H9 (cell line): ENCODE measurements around the gene SPHK1. TPM values are rescaled to one million over a fixed set of nuclear protein-coding genes. Genes with fewer than 3 reads are reported as not detected.

Source experiments
- DNase-seq: peaks from one replicate; pipeline ENCODE4 v3.0.0-alpha.2; 2017
- H2AFZ ChIP-seq: one replicate; pipeline ENCODE4 v1.6.1; 2013; ENCODE audit warnings: mild to moderate bottlenecking, low read length, control low read depth, moderate library complexity
- H2AK5ac ChIP-seq: 2 replicates; pipeline ENCODE4 v1.6.1; 2013; ENCODE audit warnings: low read length, control low read depth, mixed read lengths; ENCODE audit not compliant: insufficient read length
- H2BK120ac ChIP-seq: one replicate; pipeline ENCODE4 v1.6.1; 2013; ENCODE audit warnings: low read depth, mild to moderate bottlenecking, low read length, control low read depth, inconsistent platforms; ENCODE audit not compliant: poor library complexity, severe bottlenecking
- H2BK12ac ChIP-seq: 2 replicates; pipeline ENCODE4 v1.6.1; 2013; ENCODE audit warnings: low read length, control low read depth, mixed read lengths, low read depth; ENCODE audit not compliant: insufficient read length
- H2BK15ac ChIP-seq: 2 replicates; pipeline ENCODE4 v1.6.1; 2013; ENCODE audit warnings: low read depth, low read length, control low read depth
- H2BK20ac ChIP-seq: one replicate; pipeline ENCODE4 v1.6.1; 2013; ENCODE audit warnings: low read depth, mild to moderate bottlenecking, low read length, control low read depth, inconsistent platforms; ENCODE audit not compliant: poor library complexity, severe bottlenecking
- H2BK5ac ChIP-seq: 2 replicates; pipeline ENCODE4 v1.6.1; 2013; ENCODE audit warnings: low read length, control low read depth, mixed read lengths; ENCODE audit not compliant: insufficient read length
- H3K14ac ChIP-seq: 2 replicates; pipeline ENCODE4 v1.6.1; 2013; ENCODE audit warnings: low read length, control low read depth; ENCODE audit not compliant: insufficient read depth
- H3K18ac ChIP-seq: 2 replicates; pipeline ENCODE4 v1.6.1; 2013; ENCODE audit warnings: low read depth, mild to moderate bottlenecking, mixed read lengths, low read length, control low read depth; ENCODE audit not compliant: insufficient read length
- H3K23ac ChIP-seq: 2 replicates; pipeline ENCODE4 v1.6.1; 2013; ENCODE audit warnings: low read length, control low read depth, mixed read lengths, low read depth; ENCODE audit not compliant: insufficient read length
- H3K23me2 ChIP-seq: 2 replicates; pipeline ENCODE4 v1.6.1; 2013; ENCODE audit warnings: low read depth, mild to moderate bottlenecking, mixed read lengths, low read length, control low read depth; ENCODE audit not compliant: insufficient read length, poor library complexity, severe bottlenecking
- H3K27ac ChIP-seq: 2 replicates; pipeline ENCODE4 v1.5.1; 2013; ENCODE audit warnings: low read length, control low read depth, mixed read lengths, low read depth; ENCODE audit not compliant: insufficient read length
- H3K27me3 ChIP-seq: 2 replicates; pipeline ENCODE4 v1.6.1; 2013; ENCODE audit warnings: low read length, control low read depth, inconsistent platforms; ENCODE audit not compliant: insufficient read depth
- H3K4ac ChIP-seq: 2 replicates; pipeline ENCODE4 v1.6.1; 2013; ENCODE audit warnings: low read depth, mild to moderate bottlenecking, control low read depth, inconsistent platforms, low read length, moderate library complexity
- H3K4me1 ChIP-seq: 2 replicates; pipeline ENCODE4 v1.6.1; 2013; ENCODE audit warnings: low read length, control low read depth, inconsistent platforms; ENCODE audit not compliant: insufficient read depth
- H3K4me2 ChIP-seq: 2 replicates; pipeline ENCODE4 v1.6.1; 2013; ENCODE audit warnings: low read length, control low read depth, mixed read lengths; ENCODE audit not compliant: insufficient read length, insufficient read depth
- H3K56ac ChIP-seq: 2 replicates; pipeline ENCODE4 v1.6.1; 2013; ENCODE audit warnings: low read depth, mild to moderate bottlenecking, mixed read lengths, low read length, control low read depth; ENCODE audit not compliant: insufficient read length
- H3K79me1 ChIP-seq: 2 replicates; pipeline ENCODE4 v1.6.1; 2013; ENCODE audit warnings: low read depth, mild to moderate bottlenecking, moderate library complexity, low read length, control low read depth, inconsistent platforms; ENCODE audit not compliant: insufficient read depth, poor library complexity, severe bottlenecking
- H3K79me2 ChIP-seq: 2 replicates; pipeline ENCODE4 v1.6.1; 2013; ENCODE audit warnings: low read length, control low read depth, inconsistent platforms; ENCODE audit not compliant: insufficient read depth
- H3K9ac ChIP-seq: 2 replicates; pipeline ENCODE4 v1.6.1; 2013; ENCODE audit warnings: low read length, control low read depth, mixed read lengths; ENCODE audit not compliant: insufficient read length; ENCODE audit errors: extremely low read depth
- H3K9me3 ChIP-seq: one replicate; pipeline ENCODE4 v1.6.1; 2013; ENCODE audit warnings: low read depth, low read length, inconsistent platforms; ENCODE audit not compliant: control insufficient read depth
- H3T11ph ChIP-seq: one replicate; pipeline ENCODE4 v1.6.1; 2013; ENCODE audit warnings: mild to moderate bottlenecking, low read length, control low read depth, inconsistent platforms
- H4K20me1 ChIP-seq: one replicate; pipeline ENCODE4 v1.6.1; 2013; ENCODE audit not compliant: control insufficient read depth, insufficient read length, insufficient read depth
- H4K5ac ChIP-seq: 2 replicates; pipeline ENCODE4 v1.6.1; 2013; ENCODE audit warnings: low read depth, mild to moderate bottlenecking, mixed read lengths, low read length, control low read depth; ENCODE audit not compliant: insufficient read length
- H4K8ac ChIP-seq: replicated peaks from 2 replicates; pipeline ENCODE4 v1.6.1; 2013; ENCODE audit warnings: low read length, control low read depth, mixed read lengths, low read depth; ENCODE audit not compliant: insufficient read length
- H4K91ac ChIP-seq: 2 replicates; pipeline ENCODE4 v1.6.1; 2013; ENCODE audit warnings: low read depth, mild to moderate bottlenecking, moderate library complexity, mixed read lengths, low read length, control low read depth; ENCODE audit not compliant: insufficient read length
- H3K27ac Mint-ChIP-seq, 3 experiments: 2 replicates in 2 of 3; 3 replicates in 1 of 3; pipeline ENCODE4 v1.8.0; 2020 to 2021; ENCODE audit warnings: mixed read lengths in 3 of 3, mild to moderate bottlenecking in 1 of 3, moderate library complexity in 1 of 3
- H3K27me3 Mint-ChIP-seq: 2 replicates; pipeline ENCODE4 v1.8.0; 2021; ENCODE audit warnings: low read depth, mild to moderate bottlenecking, moderate library complexity, mixed read lengths
- H3K36me3 Mint-ChIP-seq, 3 experiments: 2 replicates in 2 of 3; 3 replicates in 1 of 3; pipeline ENCODE4 v1.8.0; 2020 to 2021; ENCODE audit warnings: low read depth in 3 of 3, mixed read lengths in 3 of 3; ENCODE audit not compliant: insufficient read depth in 1 of 3
- H3K4me1 Mint-ChIP-seq, 2 experiments: 2 replicates each; pipeline ENCODE4 v1.8.0; 2020; ENCODE audit warnings: mixed read lengths in 2 of 2
- H3K4me3 Mint-ChIP-seq, 2 experiments: 2 replicates in 1 of 2; 3 replicates in 1 of 2; pipeline ENCODE4 v1.8.0; 2020 to 2021; ENCODE audit warnings: mild to moderate bottlenecking in 2 of 2, mixed read lengths in 2 of 2, moderate library complexity in 1 of 2
- H3K9me3 Mint-ChIP-seq, 2 experiments: 2 replicates in 1 of 2; 3 replicates in 1 of 2; pipeline ENCODE4 v1.8.0; 2020; ENCODE audit warnings: mild to moderate bottlenecking in 2 of 2, mixed read lengths in 2 of 2, moderate library complexity in 1 of 2
- CTCF ChIP-seq: fragments of 200-600 bp; sonication (generic); conservative IDR thresholded peaks from 3 replicates; pipeline ENCODE4 v1.8.0; 2021; ENCODE audit warnings: antibody characterized with exemption, mild to moderate bottlenecking
- WGBS: extraction: QIAGEN DNeasy Blood & Tissue Kit; methylation state at CpG from one replicate; pipeline ENCODE4 v1.1.7; 2013; ENCODE audit warnings: missing lambda C conversion rate, low lambda C conversion rate, mixed read lengths; ENCODE audit not compliant: insufficient read length; ENCODE audit errors: extremely low coverage; 5-methylcytosine and 5-hydroxymethylcytosine counted together
- total RNA-seq: library from RNA; stranded (reverse); gene quantifications from 2 replicates; pipeline ENCODE4 v1.2.1, GENCODE V29; 2021

Gene SPHK1
- total RNA-seq, 1 experiment from 2014 or later = 1.4 TPM

GRCh38 chr17:76422860-76423259 lies 38.5 kb downstream of the SPHK1 start:
- H3K27me3 ChIP-seq = no peaks in the 10 kb centered on the region
- Mint-ChIP-seq H3K27ac (peak overlapping the region in 2 of 3 experiments; percentile 58 to 81; a peak in 2 of 7 replicates), H3K36me3 (peaks cover 3 to 19% (median 11%) of the 10 kb centered on the region in 3 experiments; a peak in 6 of 7 replicates), H3K4me1 (peaks cover 16 to 23% of the 10 kb centered on the region in 2 experiments), H3K27me3 (no peaks in the 10 kb centered on the region), H3K9me3 (peaks cover 0 to 3% of the 10 kb centered on the region in 2 experiments; a peak in 1 of 5 replicates), H3K4me3 (no peak overlapping the region; a peak in 1 of 5 replicates)
- H3K14ac ChIP-seq = no peak overlapping the region
- peaks cover 18% of the 10 kb centered on the region for H3K79me2 ChIP-seq
- no peak overlapping the region for H3T11ph ChIP-seq
- WGBS = no CpG with 5 or more reads among the region's 6 CpGs
- no peak overlapping the region for H2AFZ ChIP-seq
- no peak overlapping the region for H3K9ac ChIP-seq
- H3K4me2 ChIP-seq = no peak overlapping the region
- no peak overlapping the region for H3K27ac ChIP-seq
- H2BK20ac ChIP-seq = no peak overlapping the region
- H2BK15ac ChIP-seq = no peak overlapping the region
- H2BK120ac ChIP-seq = no peak overlapping the region
- no peak overlapping the region for H4K91ac ChIP-seq
- no peak for TF ChIP-seq CTCF
- H4K20me1 ChIP-seq = no peaks in the 10 kb centered on the region
- H4K5ac ChIP-seq = no peak overlapping the region
- H2BK5ac ChIP-seq = no peak overlapping the region
- no peak overlapping the region for H2BK12ac ChIP-seq
- H3K23me2 ChIP-seq = no peaks in the 10 kb centered on the region
- H3K56ac ChIP-seq = no peak overlapping the region
- H3K18ac ChIP-seq = no peak overlapping the region
- H2AK5ac ChIP-seq = no peak overlapping the region
- no peak for DNase-seq
- no peak overlapping the region for H4K8ac ChIP-seq
- H3K4ac ChIP-seq = no peak overlapping the region
- no peak overlapping the region for H3K23ac ChIP-seq
- peaks cover 4% of the 10 kb centered on the region for H3K79me1 ChIP-seq
- no peaks in the 10 kb centered on the region for H3K9me3 ChIP-seq
- peaks cover 3% of the 10 kb centered on the region; the same call in 1 of the 2 replicates for H3K4me1 ChIP-seq
